Measurements from ENCODE around the gene HYI. TPM values are rescaled to one million over a fixed set of nuclear protein-coding genes. Genes with fewer than 3 reads are reported as not detected.

HYI gene
- polyA plus RNA-seq, 1 donor from 2014 or later, result 14.8 TPM

DNA sequence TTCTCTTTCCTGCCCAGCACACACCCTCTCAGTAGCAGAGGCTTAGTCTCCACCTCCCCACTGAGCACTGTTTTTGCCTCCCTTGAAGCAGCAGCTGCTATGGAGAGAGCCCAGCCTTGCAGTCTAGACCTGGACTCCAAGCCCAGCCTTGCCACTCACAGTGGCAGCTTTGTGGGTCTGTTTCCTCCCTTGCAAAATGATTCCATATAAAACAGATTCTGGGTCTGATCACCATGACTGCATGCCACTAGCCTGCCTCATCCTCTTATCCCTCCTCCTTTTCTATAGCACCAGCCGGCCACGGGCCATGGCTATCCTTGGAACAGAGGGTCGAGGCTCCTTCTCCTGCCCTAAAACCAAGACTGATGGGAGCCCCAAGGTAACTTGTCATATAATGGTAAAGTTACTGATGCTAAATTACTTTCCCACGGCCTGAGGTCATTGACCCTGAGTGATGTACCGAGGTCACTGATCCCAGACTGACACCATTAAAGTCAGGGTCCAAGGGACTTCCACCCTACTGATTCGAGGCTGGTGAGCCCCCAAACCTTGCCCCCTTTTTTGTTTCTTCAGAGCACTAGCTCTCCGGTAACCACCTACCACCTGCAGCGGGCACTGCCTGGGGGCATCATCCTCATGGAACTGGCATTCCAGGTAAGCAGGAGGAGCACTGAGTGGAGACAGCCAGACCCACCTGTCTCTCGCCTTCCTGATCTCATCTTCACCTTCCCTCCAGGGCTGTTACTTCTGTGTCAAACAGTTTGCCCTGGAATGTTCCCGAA, 7.9 kb downstream of the HYI start:
- no peak overlapping the region for H3K4me3 ChIP-seq (ENCODE audit: low read length)
- H4K20me1 ChIP-seq (ENCODE audit: insufficient read depth), result no peaks in the 10 kb centered on the region
- H3F3A ChIP-seq (ENCODE audit: insufficient read depth, low read length, poor library complexity, severe bottlenecking), result no peaks in the 10 kb centered on the region
- no peak for TF ChIP-seq MXI1 (conservative IDR thresholded peaks at IDR 0.05; ENCODE audit: poor library complexity, severe bottlenecking)
- no peak for TF ChIP-seq EP300 (conservative IDR thresholded peaks at IDR 0.05; ENCODE audit: poor library complexity, severe bottlenecking)
- TF ChIP-seq TAF1 (IDR thresholded peaks at IDR 0.05; ENCODE audit: low read depth), result no peak
- no peak for TF ChIP-seq SMC3 (conservative IDR thresholded peaks at IDR 0.05; ENCODE audit: poor library complexity)
- TF ChIP-seq REST (IDR thresholded peaks at IDR 0.05; ENCODE audit: borderline replicate concordance), result no peak
- TF ChIP-seq RAD21 (conservative IDR thresholded peaks at IDR 0.05), result no peak
- TF ChIP-seq POLR2AphosphoS5 (IDR thresholded peaks at IDR 0.05), result no peak
- no peak for TF ChIP-seq CTCF (IDR thresholded peaks at IDR 0.05; ENCODE audit: poor library complexity, severe bottlenecking)
- no peak for TF ChIP-seq EZH2 (IDR thresholded peaks at IDR 0.05; ENCODE audit: borderline replicate concordance, insufficient read depth, low read length, poor library complexity, severe bottlenecking)
- H3K27ac ChIP-seq (ENCODE audit: low read length), result no peak overlapping the region
- no peaks in the 10 kb centered on the region for H3K9me3 ChIP-seq (ENCODE audit: low read length)
- H2AFZ ChIP-seq (ENCODE audit: low read depth, low read length), result no peak overlapping the region
- no peak overlapping the region for H3K4me2 ChIP-seq (ENCODE audit: low read length)
- no peak overlapping the region for H3K9ac ChIP-seq (ENCODE audit: low read length)
- no peaks in the 10 kb centered on the region for H3K27me3 ChIP-seq (ENCODE audit: insufficient read depth, low read depth, low read length)
- H3K36me3 ChIP-seq (ENCODE audit: insufficient read depth, low read length), result peaks cover 1% of the 10 kb centered on the region
- no peaks in the 10 kb centered on the region for H3K9me2 ChIP-seq (ENCODE audit: insufficient read depth, low read length)
- H3K79me2 ChIP-seq (replicated peaks; ENCODE audit: insufficient read depth, low read length), result no peaks in the 10 kb centered on the region

DNA sequence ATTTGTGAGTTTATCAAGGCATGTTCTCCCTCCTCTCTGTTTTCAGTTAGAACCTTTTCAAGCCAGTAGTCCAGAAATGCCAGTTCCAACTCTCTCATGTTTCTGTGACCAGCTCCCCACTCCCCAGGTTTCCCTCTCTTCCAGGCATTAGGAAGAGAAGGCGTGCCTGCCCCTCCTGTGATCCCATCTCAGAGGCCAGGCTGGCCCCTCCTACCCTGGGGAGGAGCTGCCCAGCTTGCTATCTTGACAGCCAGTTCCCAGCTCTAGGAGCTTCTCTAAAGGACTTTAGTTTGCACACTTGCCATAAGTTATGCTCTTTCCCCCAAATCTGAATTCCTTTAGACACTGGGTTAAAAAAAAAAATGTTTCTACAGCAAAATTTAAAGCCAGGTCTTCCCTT, 8.9 kb downstream of the HYI start:
- Histone ChIP-seq H3K79me2 (replicated peaks; ENCODE audit: insufficient read depth, low read length) (no peaks in the 10 kb centered on the region), H3K36me3 (ENCODE audit: insufficient read depth, low read length) (no peaks in the 10 kb centered on the region), H3K27me3 (ENCODE audit: insufficient read depth, low read depth, low read length) (no peaks in the 10 kb centered on the region), H3K27ac (ENCODE audit: low read length) (no peak overlapping the region), H3K9ac (ENCODE audit: low read length) (no peak overlapping the region), H3K9me2 (ENCODE audit: insufficient read depth, low read length) (no peaks in the 10 kb centered on the region), H3K9me3 (ENCODE audit: low read length) (no peaks in the 10 kb centered on the region), H2AFZ (ENCODE audit: low read depth, low read length) (no peak overlapping the region), H3K4me2 (ENCODE audit: low read length) (no peak overlapping the region), H3F3A (ENCODE audit: insufficient read depth, low read length, poor library complexity, severe bottlenecking) (no peaks in the 10 kb centered on the region), H3K4me3 (ENCODE audit: low read length) (no peak overlapping the region), H4K20me1 (ENCODE audit: insufficient read depth) (no peaks in the 10 kb centered on the region)
- TF ChIP-seq POLR2AphosphoS5 (IDR thresholded peaks at IDR 0.05), result no peak
- TF ChIP-seq EZH2 (IDR thresholded peaks at IDR 0.05; ENCODE audit: borderline replicate concordance, insufficient read depth, low read length, poor library complexity, severe bottlenecking), result no peak
- no peak for TF ChIP-seq CTCF (IDR thresholded peaks at IDR 0.05; ENCODE audit: poor library complexity, severe bottlenecking)
